Fibroblast of skin of right biceps (primary cell): Measurements from ENCODE around the gene PCDH19.

ENCODE experiments used
- DNase-seq: peaks from one replicate; pipeline ENCODE4 v3.0.0-alpha.2; 2013

PCDH19 gene

GRCh38 chrX:100294965-100295364, 115.1 kb downstream of the PCDH19 start:
- no peak for DNase-seq

- DNase-seq, result no peak
Measured at GRCh38 chrX:100289066-100289558, 121.0 kb downstream of the PCDH19 start.

GRCh38 chrX:100277231-100277630, 132.8 kb downstream of the PCDH19 start:
- DNase-seq, result no peak

- DNase-seq, result no peak
Measured at GRCh38 chrX:100274916-100275315, 135.2 kb downstream of the PCDH19 start.

GRCh38 chrX:100265179-100265578, 144.9 kb downstream of the PCDH19 start:
- no peak for DNase-seq

- no peak for DNase-seq
Measured at GRCh38 chrX:100264200-100264599, 145.9 kb downstream of the PCDH19 start.

- peak; percentile 3 for DNase-seq
Measured at GRCh38 chrX:100263650-100264049, 146.4 kb downstream of the PCDH19 start.

GRCh38 chrX:100248885-100249493, 161.1 kb downstream of the PCDH19 start:
- no peak for DNase-seq

- DNase-seq, result no peak
Measured at GRCh38 chrX:100247826-100248225, 162.2 kb downstream of the PCDH19 start.

- DNase-seq, result no peak
Measured at GRCh38 chrX:100244681-100245080, 165.4 kb downstream of the PCDH19 start.
